Mucosa of descending colon (tissue), 3 donors: ENCODE measurements around the gene TBX10. TPM values are rescaled to one million over a fixed set of nuclear protein-coding genes. Genes with fewer than 3 reads are reported as not detected.

ENCODE experiments used
- ATAC-seq: fragments of 200-7000 bp; cut with Tn5 transposase; one replicate; pipeline ENCODE4 v1.9.1; 2020; ENCODE audit warnings: mild to moderate bottlenecking, moderate library complexity
- DNase-seq, 3 donors: peaks; one replicate each; pipeline ENCODE4 v3.0.0-alpha.2; 2020
- H3K36me3 ChIP-seq: fragments of 200-600 bp; one replicate; pipeline ENCODE4 v1.8.0; 2021; ENCODE audit warnings: low read depth, mild to moderate bottlenecking
- H3K4me1 ChIP-seq: fragments of 200-600 bp; one replicate; pipeline ENCODE4 v1.8.0; 2021; ENCODE audit warnings: low read depth, mild to moderate bottlenecking
- H3K4me3 ChIP-seq: fragments of 200-600 bp; one replicate; pipeline ENCODE4 v1.8.0; 2021; ENCODE audit warnings: mild to moderate bottlenecking
- H3K9me3 ChIP-seq: fragments of 200-600 bp; one replicate; pipeline ENCODE4 v1.8.0; 2021; ENCODE audit warnings: mild to moderate bottlenecking
- CTCF ChIP-seq: fragments of 200-600 bp; IDR thresholded peaks from one replicate; pipeline ENCODE4 v1.8.0; 2022; ENCODE audit warnings: antibody characterized with exemption, mild to moderate bottlenecking
- intact Hi-C, 2 donors: fragments of 100-400 bp; cut with DNase I in 1 of 2; cut with micrococcal nuclease in 1 of 2; formaldehyde crosslinking; loops; one replicate each; pipeline versions ENCODE4 v1.11.0 to v1.11.1; 2022; cut with DNase I, micrococcal nuclease
- total RNA-seq, 3 donors: library from RNA; stranded (reverse); fragmentation: NEBNext Ultra II Directional in 2 of 3; extraction: Animal tissue kit (Norgen Biotek cat#: 25700) in 2 of 3; gene quantifications; one replicate each; pipeline versions ENCODE4 v1.2.1 to v1.2.4, GENCODE V29; 2021 to 2023
- donor health status: DM: no; HTN: no; CAD: no; lungs with moderate emphysema.
- donor health status: DM: no; HTN: no; CAD: no.
- donor health status: DM: no; HTN: yes; CAD: no.

Gene TBX10
- total RNA-seq, 3 donors from 2014 or later = 3.7 to 19.1 (median 9.6) TPM

- Histone ChIP-seq H3K4me3 (no peak overlapping the region), H3K4me1 (peaks cover 27% of the 10 kb centered on the region), H3K36me3 (no peaks in the 10 kb centered on the region), H3K9me3 (no peaks in the 10 kb centered on the region)
- ATAC-seq = no peak
- peak; percentile 59 to 75 (median 74) for DNase-seq
- intact Hi-C loops = no loop called here
- no peak for TF ChIP-seq CTCF
Observed at GRCh38 chr11:67631411-67631810, 8.2 kb downstream of the TBX10 start.

- TF ChIP-seq CTCF = no peak
- DNase-seq (no peak), ATAC-seq (no peak)
- H3K4me3 ChIP-seq = peak overlapping the region; percentile 40
- H3K4me1 ChIP-seq = peaks cover 27% of the 10 kb centered on the region
- intact Hi-C loops = no loop called here
- H3K9me3 ChIP-seq = no peaks in the 10 kb centered on the region
- H3K36me3 ChIP-seq = no peaks in the 10 kb centered on the region
Observed at GRCh38 chr11:67630943-67631331, 8.6 kb downstream of the TBX10 start.

- ATAC-seq = peak; percentile 82
- Histone ChIP-seq H3K36me3 (no peaks in the 10 kb centered on the region), H3K4me3 (peak overlapping the region; percentile 40), H3K9me3 (no peaks in the 10 kb centered on the region), H3K4me1 (peaks cover 27% of the 10 kb centered on the region)
- DNase-seq = peak; percentile 99 to 100 (median 100)
- TF ChIP-seq CTCF = peak; percentile 71
- intact Hi-C loops = no loop called here
Observed at GRCh38 chr11:67630228-67630942, 9.2 kb downstream of the TBX10 start.

GRCh38 chr11:67629386-67630227, 10.0 kb downstream of the TBX10 start, which contains the start of gene NUDT8:
TSS of gene NUDT8 (minus strand) at chr11:67629937. CDS start at chr11:67629911, 26 bp downstream.
- H3K4me1 ChIP-seq = peaks cover 27% of the 10 kb centered on the region
- intact Hi-C loops = no loop called here
- TF ChIP-seq CTCF = peak; percentile 2
- no peaks in the 10 kb centered on the region for H3K9me3 ChIP-seq
- H3K36me3 ChIP-seq = no peaks in the 10 kb centered on the region
- peak within 1 kb of the TSS; percentile 40 for H3K4me3 ChIP-seq
- DNase-seq = peak; percentile 90 to 94 (median 92)
- peak; percentile 66 for ATAC-seq

- DNase-seq = no peak
Observed at GRCh38 chr11:67628710-67629385, 10.7 kb downstream of the TBX10 start.

More at GRCh38 chr11:67628710-67629385, 10.7 kb downstream of the TBX10 start:
- no peak for ATAC-seq
- intact Hi-C loops = no loop called here
- no peaks in the 10 kb centered on the region for H3K9me3 ChIP-seq
- peaks cover 27% of the 10 kb centered on the region for H3K4me1 ChIP-seq
- peak overlapping the region; percentile 40 for H3K4me3 ChIP-seq
- no peaks in the 10 kb centered on the region for H3K36me3 ChIP-seq
- peak; percentile 92 for TF ChIP-seq CTCF
